Measurements from ENCODE around the gene ZMYND8. TPM values are rescaled to one million over a fixed set of nuclear protein-coding genes. Genes with fewer than 3 reads are reported as not detected.

Gene ZMYND8
- total and polyA plus RNA-seq, 2 experiments from 2014 or later: 10.2 to 12.4 TPM

DNA sequence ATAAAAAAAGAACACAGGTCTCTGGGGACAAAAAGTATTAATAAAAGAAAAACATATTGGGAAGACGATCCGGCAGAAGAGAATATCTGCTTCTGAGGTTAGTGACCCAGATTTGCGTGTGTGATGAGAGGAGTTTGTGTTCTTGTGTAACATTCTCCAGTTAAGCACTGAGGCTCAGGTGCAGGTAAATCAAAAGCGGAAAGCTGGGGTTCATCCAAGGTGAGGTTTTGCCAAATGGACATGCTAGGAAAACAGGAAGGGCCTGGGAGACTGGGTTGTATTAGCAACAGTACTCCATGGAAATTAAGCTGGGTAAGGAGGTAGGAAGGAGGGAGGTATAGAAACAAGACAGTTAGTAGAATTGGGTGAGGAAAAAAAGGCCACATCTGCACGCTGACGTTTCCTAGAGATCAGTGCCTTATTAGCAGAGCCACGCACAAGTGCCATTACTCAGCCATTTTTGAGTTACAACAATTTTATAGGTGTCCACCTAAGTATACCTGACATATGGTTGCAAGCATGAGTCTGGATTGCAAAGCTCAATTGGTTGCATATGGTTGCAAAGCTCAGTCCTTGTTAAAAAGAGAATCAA, 139.6 kb downstream of the ZMYND8 start:
- Histone ChIP-seq H3K36me3 (ENCODE audit: low read depth) (peaks cover 7% of the 10 kb centered on the region; the same call in 1 of the 2 replicates), H3K79me2 (ENCODE audit: insufficient read depth) (peaks cover 19% of the 10 kb centered on the region; the same call in 1 of the 2 replicates), H3K9me3 (ENCODE audit: low read depth) (no peaks in the 10 kb centered on the region), H3K9me2 (ENCODE audit: insufficient read depth) (no peaks in the 10 kb centered on the region), H2AFZ (no peak overlapping the region), H4K20me1 (ENCODE audit: insufficient read depth) (no peaks in the 10 kb centered on the region), H3K4me1 (ENCODE audit: insufficient read depth) (no peaks in the 10 kb centered on the region), H3K9ac (no peak overlapping the region), H3F3A (ENCODE audit: insufficient read depth) (no peaks in the 10 kb centered on the region), H3K4me2 (ENCODE audit: unreplicated experiment) (no peak overlapping the region), H3K4me3 (no peak overlapping the region), H3K27ac (no peak overlapping the region), H3K27me3 (replicated peaks; ENCODE audit: insufficient read depth) (no peaks in the 10 kb centered on the region)
- WGBS, 2 experiments (ENCODE audit: low coverage in 1 of 2, low lambda C conversion rate in 2 of 2, missing lambda C conversion rate in 2 of 2): 91 to 93% methylated on average over 7 of the region's 7 CpGs
- DNase-seq: no peak
- TF ChIP-seq EZH2phosphoT487 (IDR thresholded peaks at IDR 0.05; ENCODE audit: insufficient read depth, low read depth): no peak
- no peak for TF ChIP-seq EZH2 (IDR thresholded peaks at IDR 0.05; ENCODE audit: insufficient read depth, poor library complexity, severe bottlenecking)
- in situ Hi-C loops (cut with MboI): no loop called here

DNA sequence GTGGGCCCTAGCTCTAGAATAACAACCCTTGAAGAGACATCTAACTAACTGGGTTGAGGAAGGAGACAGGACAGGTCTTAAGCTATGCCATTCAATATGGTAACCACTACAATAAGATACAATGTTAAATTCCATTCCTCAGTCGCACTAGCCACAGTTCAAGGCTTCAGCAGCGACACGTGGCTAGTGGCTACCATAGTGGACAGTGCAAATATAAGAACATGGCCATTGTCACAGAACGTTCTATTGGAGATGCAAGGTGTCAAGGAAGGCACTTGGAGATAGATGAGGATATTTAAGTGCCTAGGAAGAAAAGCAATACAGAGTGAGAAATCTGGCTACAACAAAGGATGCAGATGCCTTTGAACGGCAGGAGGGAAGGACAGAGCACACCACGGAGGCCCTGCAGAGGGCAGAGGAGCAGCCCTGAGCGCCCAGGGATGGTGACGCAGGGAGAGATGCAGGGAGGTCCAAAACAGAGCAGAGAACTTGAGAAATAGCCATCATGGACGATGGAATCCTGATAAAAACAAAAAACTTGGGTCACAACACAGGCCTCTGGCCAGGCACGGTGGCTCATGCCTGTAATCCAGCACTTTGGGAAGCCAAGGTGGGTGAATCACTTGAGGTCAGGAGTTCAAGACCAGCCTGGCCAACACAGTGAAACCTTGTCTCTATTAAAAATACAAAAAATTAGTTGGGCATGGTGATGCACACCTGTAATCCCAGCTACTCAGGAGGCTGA, 140.7 kb downstream of the ZMYND8 start:
- Histone ChIP-seq H3K9me2 (ENCODE audit: insufficient read depth) (no peaks in the 10 kb centered on the region), H3K4me3 (no peak overlapping the region), H3F3A (ENCODE audit: insufficient read depth) (no peaks in the 10 kb centered on the region), H4K20me1 (ENCODE audit: insufficient read depth) (no peaks in the 10 kb centered on the region), H3K27me3 (replicated peaks; ENCODE audit: insufficient read depth) (no peaks in the 10 kb centered on the region), H3K4me2 (ENCODE audit: unreplicated experiment) (no peak overlapping the region), H3K9me3 (ENCODE audit: low read depth) (no peaks in the 10 kb centered on the region), H3K4me1 (ENCODE audit: insufficient read depth) (no peaks in the 10 kb centered on the region), H3K9ac (no peak overlapping the region), H3K27ac (no peak overlapping the region), H3K36me3 (ENCODE audit: low read depth) (peaks cover 13% of the 10 kb centered on the region; the same call in 1 of the 2 replicates), H2AFZ (no peak overlapping the region), H3K79me2 (ENCODE audit: insufficient read depth) (peaks cover 19% of the 10 kb centered on the region; the same call in 1 of the 2 replicates)
- peak; percentile 15 for DNase-seq
- 81 to 84% methylated on average over 10 of the region's 10 CpGs for WGBS, 2 experiments (ENCODE audit: low coverage in 1 of 2, low lambda C conversion rate in 2 of 2, missing lambda C conversion rate in 2 of 2)
- no peak for TF ChIP-seq EZH2phosphoT487 (IDR thresholded peaks at IDR 0.05; ENCODE audit: insufficient read depth, low read depth)
- no peak for TF ChIP-seq EZH2 (IDR thresholded peaks at IDR 0.05; ENCODE audit: insufficient read depth, poor library complexity, severe bottlenecking)
- in situ Hi-C loops (cut with MboI): no loop called here

- in situ Hi-C loops (cut with MboI): no loop called here
Observed at GRCh38 chr20:47213966-47214365, 142.5 kb downstream of the ZMYND8 start.

GRCh38 chr20:47212606-47213207, 143.8 kb downstream of the ZMYND8 start:
- in situ Hi-C loops (cut with MboI): no loop called here
- peaks cover 26% of the 10 kb centered on the region for H3K36me3 ChIP-seq (ENCODE audit: low read depth)
- 92 to 93% methylated on average over 9 of the region's 9 CpGs for WGBS, 2 experiments (ENCODE audit: low coverage in 1 of 2, low lambda C conversion rate in 2 of 2, missing lambda C conversion rate in 2 of 2)

More at GRCh38 chr20:47213966-47214365, 142.5 kb downstream of the ZMYND8 start:
- no peak overlapping the region for H2AFZ ChIP-seq
- TF ChIP-seq EZH2phosphoT487 (IDR thresholded peaks at IDR 0.05; ENCODE audit: insufficient read depth, low read depth): no peak
- no peak for TF ChIP-seq EZH2 (IDR thresholded peaks at IDR 0.05; ENCODE audit: insufficient read depth, poor library complexity, severe bottlenecking)
- no peaks in the 10 kb centered on the region for H3K9me3 ChIP-seq (ENCODE audit: low read depth)
- no peaks in the 10 kb centered on the region for H3F3A ChIP-seq (ENCODE audit: insufficient read depth)
- H4K20me1 ChIP-seq (ENCODE audit: insufficient read depth): no peaks in the 10 kb centered on the region
- H3K4me2 ChIP-seq (ENCODE audit: unreplicated experiment): no peak overlapping the region
- peaks cover 26% of the 10 kb centered on the region for H3K36me3 ChIP-seq (ENCODE audit: low read depth)
- H3K4me3 ChIP-seq: no peak overlapping the region
- no peak for DNase-seq
- H3K27me3 ChIP-seq (replicated peaks; ENCODE audit: insufficient read depth): no peaks in the 10 kb centered on the region
- no peaks in the 10 kb centered on the region for H3K4me1 ChIP-seq (ENCODE audit: insufficient read depth)
- no peak overlapping the region for H3K27ac ChIP-seq
- WGBS, 2 experiments (ENCODE audit: low coverage in 1 of 2, low lambda C conversion rate in 2 of 2, missing lambda C conversion rate in 2 of 2): 77 to 79% methylated on average over 9 of the region's 9 CpGs
- no peak overlapping the region for H3K9ac ChIP-seq
- H3K9me2 ChIP-seq (ENCODE audit: insufficient read depth): no peaks in the 10 kb centered on the region
- H3K79me2 ChIP-seq (ENCODE audit: insufficient read depth): peaks cover 19% of the 10 kb centered on the region; the same call in 1 of the 2 replicates

More at GRCh38 chr20:47212606-47213207, 143.8 kb downstream of the ZMYND8 start:
- H3K9ac ChIP-seq: no peak overlapping the region
- H3K9me2 ChIP-seq (ENCODE audit: insufficient read depth): no peaks in the 10 kb centered on the region
- DNase-seq: no peak
- H3K79me2 ChIP-seq (ENCODE audit: insufficient read depth): peaks cover 9% of the 10 kb centered on the region; the same call in 1 of the 2 replicates
- H4K20me1 ChIP-seq (ENCODE audit: insufficient read depth): no peaks in the 10 kb centered on the region
- no peak for TF ChIP-seq EZH2phosphoT487 (IDR thresholded peaks at IDR 0.05; ENCODE audit: insufficient read depth, low read depth)
- TF ChIP-seq EZH2 (IDR thresholded peaks at IDR 0.05; ENCODE audit: insufficient read depth, poor library complexity, severe bottlenecking): no peak
- H3K4me3 ChIP-seq: no peak overlapping the region
- H3K4me2 ChIP-seq (ENCODE audit: unreplicated experiment): no peak overlapping the region
- no peaks in the 10 kb centered on the region for H3F3A ChIP-seq (ENCODE audit: insufficient read depth)
- H2AFZ ChIP-seq: no peak overlapping the region
- H3K27me3 ChIP-seq (replicated peaks; ENCODE audit: insufficient read depth): no peaks in the 10 kb centered on the region
- H3K9me3 ChIP-seq (ENCODE audit: low read depth): no peaks in the 10 kb centered on the region
- H3K27ac ChIP-seq: no peak overlapping the region
- no peaks in the 10 kb centered on the region for H3K4me1 ChIP-seq (ENCODE audit: insufficient read depth)

All from GM23248 (cell line).